Fibroblast of lung (primary cell): ENCODE data around the gene FCGBP. TPM values are rescaled to one million over a fixed set of nuclear protein-coding genes. Genes with fewer than 3 reads are reported as not detected.

Source experiments
- DNase-seq, 2 donors: peaks; one replicate each; pipeline versions ENCODE4 v3.0.0 to v3.0.0-alpha.2; 2010; ENCODE audit warnings: low read depth in 2 of 2
- H2AFZ ChIP-seq: 2 replicates; pipeline ENCODE4 v1.5.1; 2012; ENCODE audit warnings: low read length, control low read depth, inconsistent platforms
- H3K27ac ChIP-seq: 2 replicates; pipeline ENCODE4 v1.5.1; 2011; ENCODE audit warnings: low read length, control low read depth; ENCODE audit not compliant: insufficient read depth
- H3K27me3 ChIP-seq: 2 replicates; pipeline ENCODE4 v1.5.1; 2011; ENCODE audit warnings: mild to moderate bottlenecking, low read length; ENCODE audit not compliant: control insufficient read depth, insufficient read depth
- H3K36me3 ChIP-seq: 2 replicates; pipeline ENCODE4 v1.5.1; 2011; ENCODE audit warnings: low read length; ENCODE audit not compliant: control insufficient read depth, insufficient read depth
- H3K4me1 ChIP-seq: 2 replicates; pipeline ENCODE4 v1.5.1; 2011; ENCODE audit warnings: low read length; ENCODE audit not compliant: control insufficient read depth, insufficient read depth; ENCODE audit errors: extremely low read depth
- H3K4me2 ChIP-seq: 2 replicates; pipeline ENCODE4 v1.5.1; 2011; ENCODE audit warnings: low read length, control low read depth; ENCODE audit not compliant: insufficient read depth; ENCODE audit errors: extremely low read depth
- H3K4me3 ChIP-seq, 4 experiments: fragments of 200-600 bp in 1 of 4; sonication (generic) in 1 of 4; replicated peaks in 1 of 4; 2 replicates each; pipeline ENCODE4 v1.5.1; 2011 to 2016; ENCODE audit warnings: low read length in 4 of 4, low read depth in 3 of 4, mild to moderate bottlenecking in 3 of 4, control low read depth in 2 of 4, inconsistent platforms in 1 of 4, mixed read lengths in 1 of 4; ENCODE audit not compliant: insufficient read depth in 1 of 4; ENCODE audit errors: control extremely low read depth in 1 of 4
- H3K79me2 ChIP-seq: 2 replicates; pipeline ENCODE4 v1.5.1; 2012; ENCODE audit warnings: mild to moderate bottlenecking, low read length, inconsistent platforms; ENCODE audit not compliant: control insufficient read depth, insufficient read depth
- H3K9ac ChIP-seq: 2 replicates; pipeline ENCODE4 v1.5.1; 2011; ENCODE audit warnings: mild to moderate bottlenecking, low read length, control low read depth; ENCODE audit not compliant: insufficient read depth
- H3K9me3 ChIP-seq: 2 replicates; pipeline ENCODE4 v1.5.1; 2012; ENCODE audit warnings: low read depth, low read length; ENCODE audit not compliant: control insufficient read depth, insufficient read depth
- H4K20me1 ChIP-seq: 2 replicates; pipeline ENCODE4 v1.5.1; 2011; ENCODE audit warnings: low read length; ENCODE audit not compliant: control insufficient read depth, insufficient read depth; ENCODE audit errors: extremely low read depth
- CTCF ChIP-seq, 2 donors: IDR thresholded peaks in 1 of 2; conservative IDR thresholded peaks in 1 of 2; 1 replicate in 1 of 2; 2 replicates in 1 of 2; pipeline ENCODE4 v1.5.1; 2011 to 2012; ENCODE audit warnings: low read length in 2 of 2, control low read depth in 1 of 2, inconsistent platforms in 1 of 2, low read depth in 1 of 2, mild to moderate bottlenecking in 1 of 2
- EZH2 ChIP-seq: IDR thresholded peaks from 2 replicates; pipeline ENCODE4 v1.5.1; 2012; ENCODE audit warnings: low read length, control low read depth, mild to moderate bottlenecking; ENCODE audit errors: missing control alignments
- polyA plus RNA-seq, 2 donors: library from polyadenylated mRNA; depleted of rRNA in 1 of 2; stranded (reverse) in 1 of 2; unstranded in 1 of 2; fragments of >200 nt; gene quantifications; 2 replicates each; pipeline ENCODE4 v1.2.1, GENCODE V29; 2011 to 2012; ENCODE audit warnings: missing spikeins in 1 of 2
- total RNA-seq: library from RNA; depleted of rRNA; stranded (reverse); fragments of >200 nt; gene quantifications from 2 replicates; pipeline ENCODE4 v1.2.1, GENCODE V29; 2014

Gene FCGBP
- total and polyA plus RNA-seq, 2 donors (not counting 1 experiment from before 2014, with no cell fraction given): 0.02 to 0.33 TPM

GRCh38 chr19:39942366-39942730 is 7.9 kb upstream of the FCGBP start:
- Histone ChIP-seq H3K27me3 (no peaks in the 10 kb centered on the region), H3K4me2 (no peak overlapping the region), H3K36me3 (no peaks in the 10 kb centered on the region), H3K4me1 (no peaks in the 10 kb centered on the region), H3K27ac (no peak overlapping the region), H4K20me1 (no peaks in the 10 kb centered on the region), H3K79me2 (no peaks in the 10 kb centered on the region), H3K4me3 (no peak overlapping the region), H2AFZ (no peak overlapping the region), H3K9ac (no peak overlapping the region), H3K9me3 (no peaks in the 10 kb centered on the region)
- no peak for TF ChIP-seq CTCF (conservative IDR thresholded peaks at IDR 0.05 in 1 of 2, IDR thresholded peaks at IDR 0.05 in 1 of 2; ENCODE audit: low read depth in 1 of 2, low read length in 2 of 2)
- no peak for DNase-seq

GRCh38 chr19:39941615-39942365 is 7.4 kb upstream of the FCGBP start:
- no peaks in the 10 kb centered on the region for H3K36me3 ChIP-seq
- H4K20me1 ChIP-seq: no peaks in the 10 kb centered on the region
- H3K4me2 ChIP-seq: no peak overlapping the region
- no peak overlapping the region for H3K4me3 ChIP-seq
- peak in 1 of 2 donors; percentile 34 for DNase-seq
- no peak overlapping the region for H3K27ac ChIP-seq
- no peaks in the 10 kb centered on the region for H3K9me3 ChIP-seq
- H2AFZ ChIP-seq: no peak overlapping the region
- H3K79me2 ChIP-seq: no peaks in the 10 kb centered on the region
- no peaks in the 10 kb centered on the region for H3K4me1 ChIP-seq
- no peak overlapping the region for H3K9ac ChIP-seq
- no peak for TF ChIP-seq CTCF (conservative IDR thresholded peaks at IDR 0.05 in 1 of 2, IDR thresholded peaks at IDR 0.05 in 1 of 2; ENCODE audit: low read depth in 1 of 2, low read length in 2 of 2)
- no peak for TF ChIP-seq EZH2
- no peaks in the 10 kb centered on the region for H3K27me3 ChIP-seq

- no peaks in the 10 kb centered on the region for H3K36me3 ChIP-seq
- no peak overlapping the region for H3K4me3 ChIP-seq
- no peak for DNase-seq
- TF ChIP-seq CTCF (conservative IDR thresholded peaks at IDR 0.05 in 1 of 2, IDR thresholded peaks at IDR 0.05 in 1 of 2; ENCODE audit: low read depth in 1 of 2, low read length in 2 of 2): no peak
- no peak for TF ChIP-seq EZH2
- no peak overlapping the region for H3K27ac ChIP-seq
- H3K79me2 ChIP-seq: no peaks in the 10 kb centered on the region
- H3K4me2 ChIP-seq: no peak overlapping the region
- H4K20me1 ChIP-seq: no peaks in the 10 kb centered on the region
- H3K4me1 ChIP-seq: no peaks in the 10 kb centered on the region
- H3K9me3 ChIP-seq: no peaks in the 10 kb centered on the region
- no peaks in the 10 kb centered on the region for H3K27me3 ChIP-seq
- H3K9ac ChIP-seq: no peak overlapping the region
- no peak overlapping the region for H2AFZ ChIP-seq
Measured at GRCh38 chr19:39941151-39941550, 6.7 kb upstream of the FCGBP start.
